Smooth muscle cell (in vitro differentiated cells): Measurements from ENCODE around the gene OLIG1. TPM values are rescaled to one million over a fixed set of nuclear protein-coding genes. Genes with fewer than 3 reads are reported as not detected.

Experiments
- DNase-seq: peaks from one replicate; lab custom pipeline; 2025; ENCODE audit not compliant: unreplicated experiment; lab: John Stamatoyannopoulos, UW
- H2AFZ ChIP-seq: fragments of 200-600 bp; sonication (generic); 2 replicates; pipeline ENCODE4 v1.6.0; 2016; ENCODE audit warnings: antibody characterized with exemption, low read depth, mild to moderate bottlenecking
- H3F3A ChIP-seq: fragments of 200-600 bp; sonication (generic); 2 replicates; pipeline ENCODE4 v1.6.0; 2017; ENCODE audit warnings: antibody characterized with exemption, low read depth
- H3K27ac ChIP-seq: fragments of 200-600 bp; sonication (generic); 2 replicates; pipeline ENCODE4 v1.5.1; 2016; ENCODE audit warnings: low read depth, mild to moderate bottlenecking
- H3K27me3 ChIP-seq: fragments of 200-600 bp; sonication (generic); 2 replicates; pipeline ENCODE4 v1.6.1; 2016; ENCODE audit warnings: low read depth, mild to moderate bottlenecking
- H3K36me3 ChIP-seq: fragments of 200-600 bp; sonication (generic); 2 replicates; pipeline ENCODE4 v1.5.1; 2016; ENCODE audit warnings: low read depth
- H3K4me1 ChIP-seq: fragments of 200-600 bp; sonication (generic); 2 replicates; pipeline ENCODE4 v1.5.1; 2016; ENCODE audit warnings: low read depth
- H3K4me2 ChIP-seq: fragments of 200-600 bp; sonication (generic); 2 replicates; pipeline ENCODE4 v1.6.0; 2016; ENCODE audit warnings: mild to moderate bottlenecking
- H3K4me3 ChIP-seq: fragments of 200-600 bp; sonication (generic); 2 replicates; pipeline ENCODE4 v1.5.1; 2016; ENCODE audit warnings: mild to moderate bottlenecking
- H3K79me2 ChIP-seq: fragments of 200-600 bp; sonication (generic); 2 replicates; pipeline ENCODE4 v1.6.0; 2016; ENCODE audit warnings: low read depth, mild to moderate bottlenecking
- H3K9ac ChIP-seq: fragments of 200-600 bp; sonication (generic); 2 replicates; pipeline ENCODE4 v1.6.0; 2016; ENCODE audit warnings: low read depth
- H3K9me3 ChIP-seq: fragments of 200-600 bp; sonication (generic); replicated peaks from 2 replicates; pipeline ENCODE4 v1.5.1; 2016; ENCODE audit warnings: low read depth
- H4K20me1 ChIP-seq: fragments of 200-600 bp; sonication (generic); 2 replicates; pipeline ENCODE4 v1.6.0; 2016; ENCODE audit warnings: low read depth
- CTCF ChIP-seq: fragments of 200-600 bp; sonication (generic); IDR thresholded peaks from 2 replicates; pipeline ENCODE4 v1.5.1; 2017; ENCODE audit warnings: borderline replicate concordance, mild to moderate bottlenecking, antibody characterized with exemption; ENCODE audit not compliant: insufficient read depth, poor library complexity, severe bottlenecking
- WGBS: methylation state at CpG from one replicate; pipeline ENCODE4 v1.1.7; 2016; ENCODE audit warnings: low lambda C conversion rate; 5-methylcytosine and 5-hydroxymethylcytosine counted together
- polyA plus RNA-seq: library from polyadenylated mRNA; unstranded; fragments of >200 nt; fragmentation: Nextera tagmentation; extraction: Ambion mirVana; gene quantifications from 2 replicates; pipeline ENCODE4 v1.2.1, GENCODE V29; 2016
- total RNA-seq: library from RNA; depleted of rRNA; stranded (reverse); fragments of >200 nt; gene quantifications from 2 replicates; pipeline ENCODE4 v1.2.3, GENCODE V29; 2014

OLIG1 gene
- total and polyA plus RNA-seq, 2 experiments from 2014 or later: not detected

GRCh38 chr21:33109574-33110339 is 39.8 kb downstream of the OLIG1 start:
- Histone ChIP-seq H3F3A (no peaks in the 10 kb centered on the region), H3K9ac (no peak overlapping the region), H3K4me1 (peaks cover 15% of the 10 kb centered on the region), H3K36me3 (no peaks in the 10 kb centered on the region), H3K4me3 (peak overlapping the region; percentile 16), H4K20me1 (no peaks in the 10 kb centered on the region), H3K27ac (no peak overlapping the region), H2AFZ (no peak overlapping the region), H3K9me3 (no peaks in the 10 kb centered on the region), H3K79me2 (no peaks in the 10 kb centered on the region), H3K27me3 (peaks cover 85% of the 10 kb centered on the region), H3K4me2 (peak overlapping the region; percentile 59)
- no peak for DNase-seq
- TF ChIP-seq CTCF: no peak
- 25% methylated on average over 34 of the region's 45 CpGs for WGBS

- peaks cover 81% of the 10 kb centered on the region for H3K27me3 ChIP-seq
- no peak for TF ChIP-seq CTCF
- no peak overlapping the region for H3K4me2 ChIP-seq
- WGBS: 65% methylated on average over 9 of the region's 9 CpGs
- H3K4me1 ChIP-seq: peaks cover 15% of the 10 kb centered on the region
- no peak for DNase-seq
- no peaks in the 10 kb centered on the region for H4K20me1 ChIP-seq
- no peak overlapping the region for H3K9ac ChIP-seq
- H3K9me3 ChIP-seq: no peaks in the 10 kb centered on the region
- no peaks in the 10 kb centered on the region for H3F3A ChIP-seq
- no peaks in the 10 kb centered on the region for H3K79me2 ChIP-seq
- no peak overlapping the region for H3K27ac ChIP-seq
- no peak overlapping the region for H3K4me3 ChIP-seq
- no peaks in the 10 kb centered on the region for H3K36me3 ChIP-seq
- H2AFZ ChIP-seq: no peak overlapping the region
Observed at GRCh38 chr21:33110340-33110715, 40.4 kb downstream of the OLIG1 start.

GRCh38 chr21:33111577-33111976 is 41.6 kb downstream of the OLIG1 start:
- no peaks in the 10 kb centered on the region for H3F3A ChIP-seq
- H3K27me3 ChIP-seq: peaks cover 72% of the 10 kb centered on the region
- DNase-seq: no peak
- 94% methylated on average over 6 of the region's 6 CpGs for WGBS
- H3K4me1 ChIP-seq: peaks cover 15% of the 10 kb centered on the region
- H3K9ac ChIP-seq: no peak overlapping the region
- H3K27ac ChIP-seq: no peak overlapping the region
- no peaks in the 10 kb centered on the region for H3K79me2 ChIP-seq
- no peak overlapping the region for H2AFZ ChIP-seq
- H3K4me3 ChIP-seq: no peak overlapping the region
- no peak for TF ChIP-seq CTCF
- no peaks in the 10 kb centered on the region for H3K36me3 ChIP-seq
- no peak overlapping the region for H3K4me2 ChIP-seq
- no peaks in the 10 kb centered on the region for H4K20me1 ChIP-seq
- H3K9me3 ChIP-seq: no peaks in the 10 kb centered on the region

GRCh38 chr21:33112151-33112550 is 42.2 kb downstream of the OLIG1 start:
- no peak for DNase-seq
- Histone ChIP-seq H3K27ac (no peak overlapping the region), H3K27me3 (peaks cover 75% of the 10 kb centered on the region), H2AFZ (no peak overlapping the region), H3K9ac (no peak overlapping the region), H3K4me2 (no peak overlapping the region), H3K36me3 (no peaks in the 10 kb centered on the region), H3K9me3 (no peaks in the 10 kb centered on the region), H4K20me1 (no peaks in the 10 kb centered on the region), H3K4me3 (no peak overlapping the region), H3K79me2 (no peaks in the 10 kb centered on the region), H3K4me1 (peaks cover 15% of the 10 kb centered on the region), H3F3A (no peaks in the 10 kb centered on the region)
- WGBS: 79% methylated on average over 5 of the region's 5 CpGs
- no peak for TF ChIP-seq CTCF
